Neural crest cell (in vitro differentiated cells): ENCODE results near the gene MS4A12. TPM values are rescaled to one million over a fixed set of nuclear protein-coding genes. Genes with fewer than 3 reads are reported as not detected.
A peak's percentile ranks its signal among the peaks of the same experiment; 100 is the strongest.

Experiments used
- DNase-seq: peaks from one replicate; pipeline ENCODE4 v3.0.0; 2021; ENCODE audit warnings: low read depth, mixed read lengths, low spot score
- H3K27ac Mint-ChIP-seq: one replicate; pipeline ENCODE4 v1.8.0; 2021; ENCODE audit warnings: mild to moderate bottlenecking, mixed read lengths; ENCODE audit not compliant: unreplicated experiment
- H3K27me3 Mint-ChIP-seq: 2 replicates; pipeline ENCODE4 v1.8.0; 2021; ENCODE audit warnings: low read depth, mild to moderate bottlenecking, mixed read lengths
- H3K36me3 Mint-ChIP-seq: 2 replicates; pipeline ENCODE4 v1.8.0; 2021; ENCODE audit warnings: low read depth, mild to moderate bottlenecking, mixed read lengths
- H3K4me1 Mint-ChIP-seq: 2 replicates; pipeline ENCODE4 v1.8.0; 2021; ENCODE audit warnings: mixed read lengths
- H3K4me3 Mint-ChIP-seq: one replicate; pipeline ENCODE4 v1.8.0; 2021; ENCODE audit warnings: mild to moderate bottlenecking, mixed read lengths
- H3K9me3 Mint-ChIP-seq: 2 replicates; pipeline ENCODE4 v1.8.0; 2021; ENCODE audit warnings: mixed read lengths
- total RNA-seq: library from RNA; stranded (reverse); gene quantifications from 2 replicates; pipeline ENCODE4 v1.2.1, GENCODE V29; 2021
- TF ChIP-seq, protein P1 (sequence below): fragments of 200-600 bp; sonication (generic); conservative IDR thresholded peaks from 2 replicates; pipeline ENCODE4 v1.5.0; 2021; ENCODE audit warnings: antibody characterized with exemption, mild to moderate bottlenecking

MS4A12 gene
- total RNA-seq, 1 donor from 2014 or later: not detected

DNA sequence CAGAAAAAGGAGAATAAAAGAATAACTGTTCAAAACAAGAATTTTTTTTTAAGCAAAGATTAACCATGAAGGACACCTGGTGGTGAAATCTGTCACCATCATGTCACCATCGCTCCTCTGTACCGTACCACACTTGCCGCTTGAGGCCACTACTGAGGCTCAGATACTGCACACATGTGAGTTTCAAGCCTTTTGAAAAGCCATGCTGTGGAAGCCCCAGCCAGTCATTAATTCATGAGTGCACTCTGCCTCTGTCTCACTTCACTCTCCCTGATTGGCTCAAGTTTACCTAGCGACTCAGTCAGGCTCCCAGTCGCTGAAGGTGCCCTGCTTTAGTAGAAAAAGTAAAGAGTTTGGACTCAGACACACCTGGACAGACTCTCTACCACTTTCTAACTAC, 6.6 kb upstream of the MS4A12 start:
- Mint-ChIP-seq H3K27me3 (no peaks in the 10 kb centered on the region), H3K4me3 (no peak overlapping the region), H3K9me3 (no peaks in the 10 kb centered on the region), H3K4me1 (no peaks in the 10 kb centered on the region), H3K27ac (no peak overlapping the region), H3K36me3 (no peaks in the 10 kb centered on the region)
- TF ChIP-seq, protein P1, sequence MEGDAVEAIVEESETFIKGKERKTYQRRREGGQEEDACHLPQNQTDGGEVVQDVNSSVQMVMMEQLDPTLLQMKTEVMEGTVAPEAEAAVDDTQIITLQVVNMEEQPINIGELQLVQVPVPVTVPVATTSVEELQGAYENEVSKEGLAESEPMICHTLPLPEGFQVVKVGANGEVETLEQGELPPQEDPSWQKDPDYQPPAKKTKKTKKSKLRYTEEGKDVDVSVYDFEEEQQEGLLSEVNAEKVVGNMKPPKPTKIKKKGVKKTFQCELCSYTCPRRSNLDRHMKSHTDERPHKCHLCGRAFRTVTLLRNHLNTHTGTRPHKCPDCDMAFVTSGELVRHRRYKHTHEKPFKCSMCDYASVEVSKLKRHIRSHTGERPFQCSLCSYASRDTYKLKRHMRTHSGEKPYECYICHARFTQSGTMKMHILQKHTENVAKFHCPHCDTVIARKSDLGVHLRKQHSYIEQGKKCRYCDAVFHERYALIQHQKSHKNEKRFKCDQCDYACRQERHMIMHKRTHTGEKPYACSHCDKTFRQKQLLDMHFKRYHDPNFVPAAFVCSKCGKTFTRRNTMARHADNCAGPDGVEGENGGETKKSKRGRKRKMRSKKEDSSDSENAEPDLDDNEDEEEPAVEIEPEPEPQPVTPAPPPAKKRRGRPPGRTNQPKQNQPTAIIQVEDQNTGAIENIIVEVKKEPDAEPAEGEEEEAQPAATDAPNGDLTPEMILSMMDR: peak; percentile 71
- peak; percentile 8 for DNase-seq

- Mint-ChIP-seq H3K27me3 (no peaks in the 10 kb centered on the region), H3K27ac (no peak overlapping the region), H3K4me3 (no peak overlapping the region), H3K9me3 (peaks cover 3% of the 10 kb centered on the region), H3K4me1 (no peaks in the 10 kb centered on the region), H3K36me3 (no peaks in the 10 kb centered on the region)
- no peak for DNase-seq
- TF ChIP-seq, protein P1: no peak
These were observed 876 bp downstream of the MS4A12 start for GRCh38 chr11:60493454-60493853.

- H3K4me1 Mint-ChIP-seq: no peaks in the 10 kb centered on the region
- no peak overlapping the region for H3K27ac Mint-ChIP-seq
- DNase-seq: no peak
- TF ChIP-seq, protein P1: no peak
- peaks cover 5% of the 10 kb centered on the region for H3K9me3 Mint-ChIP-seq
- H3K4me3 Mint-ChIP-seq: no peak overlapping the region
- H3K36me3 Mint-ChIP-seq: no peaks in the 10 kb centered on the region
- no peaks in the 10 kb centered on the region for H3K27me3 Mint-ChIP-seq
These were observed 5.8 kb downstream of the MS4A12 start for GRCh38 chr11:60498399-60498798.

DNA sequence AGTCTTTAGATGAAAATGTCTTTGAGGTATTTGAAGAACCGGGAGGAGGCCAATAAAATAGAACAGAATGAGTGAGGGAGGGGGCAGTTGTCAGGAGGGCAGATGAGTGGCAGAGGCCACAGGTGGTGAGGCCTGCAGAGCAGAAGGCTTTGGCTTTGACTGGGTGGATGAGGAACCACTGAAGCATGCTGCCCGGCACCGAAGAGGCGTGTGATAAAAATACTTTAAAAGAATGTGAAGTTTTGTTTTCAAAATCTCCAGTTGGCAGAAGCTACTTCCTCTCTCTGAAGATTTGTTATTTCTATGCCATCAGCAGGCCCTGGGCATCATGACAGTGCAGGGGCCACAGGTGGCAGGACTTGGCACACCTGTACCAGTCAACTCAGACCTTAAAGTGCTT, 6.3 kb downstream of the MS4A12 start:
- H3K27ac Mint-ChIP-seq: no peak overlapping the region

GRCh38 chr11:60500276-60500910, 7.8 kb downstream of the MS4A12 start:
- TF ChIP-seq, protein P1: no peak
- H3K9me3 Mint-ChIP-seq: peaks cover 2% of the 10 kb centered on the region
- no peak overlapping the region for H3K27ac Mint-ChIP-seq
- no peaks in the 10 kb centered on the region for H3K27me3 Mint-ChIP-seq
- no peaks in the 10 kb centered on the region for H3K36me3 Mint-ChIP-seq
- no peak overlapping the region for H3K4me3 Mint-ChIP-seq
- peaks cover 3% of the 10 kb centered on the region for H3K4me1 Mint-ChIP-seq
- DNase-seq: no peak

More for the DNA sequence above, 6.3 kb downstream of the MS4A12 start:
- TF ChIP-seq, protein P1: no peak
- Mint-ChIP-seq H3K9me3 (peaks cover 5% of the 10 kb centered on the region), H3K4me1 (no peaks in the 10 kb centered on the region), H3K27me3 (no peaks in the 10 kb centered on the region), H3K36me3 (no peaks in the 10 kb centered on the region), H3K4me3 (no peak overlapping the region)
- DNase-seq: no peak
